ENCODE measurements around the gene GARIN5A. TPM values are rescaled to one million over a fixed set of nuclear protein-coding genes. Genes with fewer than 3 reads are reported as not detected.

The GARIN5A gene
- total RNA-seq, 1 donor from 2014 or later, result 1.9 TPM

DNA sequence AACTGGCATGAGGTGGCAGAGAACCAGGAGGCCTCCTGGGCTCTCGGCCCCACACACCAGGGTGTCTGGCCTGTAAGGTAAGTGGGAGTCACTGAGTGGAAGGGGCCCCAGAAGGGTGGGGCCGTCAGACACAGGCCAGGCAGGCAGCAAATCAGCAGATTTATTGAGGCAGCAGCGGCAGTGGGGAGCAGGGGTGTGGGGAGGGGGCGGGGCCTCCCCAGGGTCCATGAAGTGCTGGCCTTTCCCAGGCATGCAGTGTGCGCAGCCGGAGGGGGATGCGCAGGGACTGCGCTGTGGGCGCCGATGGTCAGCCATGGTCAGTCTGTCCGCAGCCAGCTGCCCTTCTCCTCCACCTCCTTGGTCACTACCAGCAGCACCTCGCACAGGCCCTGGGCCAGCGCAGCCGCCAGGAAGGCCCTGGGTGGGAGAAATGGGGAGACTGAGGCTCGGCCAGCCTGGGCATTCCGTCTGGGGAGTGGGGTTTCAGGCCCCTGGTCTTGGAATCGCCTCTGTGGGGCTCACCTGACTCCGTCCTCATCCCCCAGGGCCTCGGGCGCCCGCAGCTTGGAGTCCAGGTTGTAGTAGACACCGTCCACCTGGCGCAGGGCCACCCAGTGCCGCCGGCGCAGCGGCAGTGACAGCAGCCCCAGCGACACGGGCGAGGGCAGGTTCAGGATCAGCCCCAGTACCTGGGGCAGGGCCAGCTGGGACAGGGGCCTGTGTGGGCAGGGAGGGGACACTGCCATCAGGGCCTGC is 29.4 kb upstream of the GARIN5A start:
- Mint-ChIP-seq H3K4me1 (ENCODE audit: unreplicated experiment) (peaks cover 11% of the 10 kb centered on the region), H3K27me3 (peaks cover 7% of the 10 kb centered on the region)

DNA sequence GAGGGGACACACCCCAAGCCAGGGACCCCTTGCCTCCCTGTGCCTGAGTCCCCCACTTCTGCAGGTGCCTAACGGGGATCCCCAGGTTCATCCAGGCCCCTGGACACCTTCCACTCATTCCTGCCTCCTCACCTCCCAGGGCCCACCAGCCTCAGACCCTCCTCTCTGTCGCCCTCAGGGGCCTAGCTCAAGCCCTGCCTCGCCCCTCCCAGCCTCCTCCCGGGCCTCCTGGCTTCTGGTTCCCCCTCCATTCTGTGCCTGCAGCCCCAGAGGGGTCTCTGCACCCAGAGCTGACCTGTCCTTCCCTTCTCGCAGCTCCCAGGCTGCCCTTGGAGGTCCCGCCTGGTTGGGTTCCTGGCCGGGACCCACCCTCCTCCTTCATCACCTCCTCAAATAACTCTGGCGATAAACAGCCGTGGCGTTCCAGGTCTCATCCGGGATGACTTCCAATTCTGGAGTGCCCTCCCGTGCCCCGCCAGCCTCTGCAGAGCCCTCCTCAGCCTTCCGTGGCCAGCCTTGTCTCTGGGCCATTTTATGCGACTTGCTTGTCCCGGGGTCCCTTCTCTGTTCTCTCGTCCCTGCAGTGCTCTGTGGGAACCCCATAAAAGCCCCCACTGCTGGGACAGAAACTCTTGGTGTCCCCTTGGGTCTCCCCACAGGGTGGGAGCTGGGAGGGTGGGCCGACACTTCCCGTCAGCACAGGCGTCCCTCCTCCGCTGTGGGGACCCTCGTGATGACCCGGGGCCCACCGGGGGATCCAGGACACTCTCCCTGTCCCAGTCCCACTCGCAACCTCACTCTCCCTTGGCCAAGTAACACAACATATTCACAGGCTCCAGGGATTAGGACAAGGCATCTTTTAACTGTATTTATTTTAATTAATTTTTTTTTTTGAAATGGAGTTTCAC is 25.2 kb upstream of the GARIN5A start:
- H3K27me3 Mint-ChIP-seq, result peaks cover 10% of the 10 kb centered on the region
- H3K4me3 Mint-ChIP-seq, result no peak overlapping the region
- no peaks in the 10 kb centered on the region for H3K9me3 Mint-ChIP-seq
- no peak for DNase-seq (ENCODE audit: extremely low spot score, unreplicated experiment)
- no peaks in the 10 kb centered on the region for H3K4me1 Mint-ChIP-seq (ENCODE audit: unreplicated experiment)
- no peaks in the 10 kb centered on the region for H3K36me3 Mint-ChIP-seq
- TF ChIP-seq, protein P1, sequence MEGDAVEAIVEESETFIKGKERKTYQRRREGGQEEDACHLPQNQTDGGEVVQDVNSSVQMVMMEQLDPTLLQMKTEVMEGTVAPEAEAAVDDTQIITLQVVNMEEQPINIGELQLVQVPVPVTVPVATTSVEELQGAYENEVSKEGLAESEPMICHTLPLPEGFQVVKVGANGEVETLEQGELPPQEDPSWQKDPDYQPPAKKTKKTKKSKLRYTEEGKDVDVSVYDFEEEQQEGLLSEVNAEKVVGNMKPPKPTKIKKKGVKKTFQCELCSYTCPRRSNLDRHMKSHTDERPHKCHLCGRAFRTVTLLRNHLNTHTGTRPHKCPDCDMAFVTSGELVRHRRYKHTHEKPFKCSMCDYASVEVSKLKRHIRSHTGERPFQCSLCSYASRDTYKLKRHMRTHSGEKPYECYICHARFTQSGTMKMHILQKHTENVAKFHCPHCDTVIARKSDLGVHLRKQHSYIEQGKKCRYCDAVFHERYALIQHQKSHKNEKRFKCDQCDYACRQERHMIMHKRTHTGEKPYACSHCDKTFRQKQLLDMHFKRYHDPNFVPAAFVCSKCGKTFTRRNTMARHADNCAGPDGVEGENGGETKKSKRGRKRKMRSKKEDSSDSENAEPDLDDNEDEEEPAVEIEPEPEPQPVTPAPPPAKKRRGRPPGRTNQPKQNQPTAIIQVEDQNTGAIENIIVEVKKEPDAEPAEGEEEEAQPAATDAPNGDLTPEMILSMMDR (conservative IDR thresholded peaks at IDR 0.05), result no peak
- no peak overlapping the region for H3K27ac Mint-ChIP-seq

More for the DNA sequence above, 29.4 kb upstream of the GARIN5A start:
- Mint-ChIP-seq H3K36me3 (no peaks in the 10 kb centered on the region), H3K4me3 (no peak overlapping the region), H3K27ac (no peak overlapping the region), H3K9me3 (no peaks in the 10 kb centered on the region)
- DNase-seq (ENCODE audit: extremely low spot score, unreplicated experiment), result no peak
- TF ChIP-seq, protein P1 (conservative IDR thresholded peaks at IDR 0.05), result no peak

DNA sequence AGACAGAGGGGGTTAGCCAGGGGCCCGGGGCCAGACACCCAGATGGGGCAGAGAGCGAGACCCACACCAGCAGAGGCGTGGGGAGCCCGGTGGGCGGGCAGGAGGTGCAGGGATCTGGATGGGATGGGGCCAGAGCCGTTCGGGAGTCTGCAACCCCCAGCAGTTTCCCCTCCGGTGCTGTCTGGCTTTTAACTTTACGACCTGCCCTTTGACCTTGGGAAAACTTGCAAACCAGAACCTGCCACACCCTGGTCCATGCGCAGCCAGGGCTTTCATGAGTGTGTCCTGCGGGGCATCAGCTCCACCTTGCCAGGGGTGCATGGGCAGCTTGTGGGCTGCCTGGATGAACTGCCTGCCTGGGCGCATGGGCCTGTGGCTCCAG is 24.5 kb upstream of the GARIN5A start:
- DNase-seq (ENCODE audit: extremely low spot score, unreplicated experiment), result no peak
- Mint-ChIP-seq H3K27me3 (peaks cover 12% of the 10 kb centered on the region), H3K27ac (no peak overlapping the region), H3K4me1 (ENCODE audit: unreplicated experiment) (no peaks in the 10 kb centered on the region), H3K4me3 (no peak overlapping the region), H3K36me3 (no peaks in the 10 kb centered on the region), H3K9me3 (no peaks in the 10 kb centered on the region)
- TF ChIP-seq, protein P1 (conservative IDR thresholded peaks at IDR 0.05), result no peak

DNA sequence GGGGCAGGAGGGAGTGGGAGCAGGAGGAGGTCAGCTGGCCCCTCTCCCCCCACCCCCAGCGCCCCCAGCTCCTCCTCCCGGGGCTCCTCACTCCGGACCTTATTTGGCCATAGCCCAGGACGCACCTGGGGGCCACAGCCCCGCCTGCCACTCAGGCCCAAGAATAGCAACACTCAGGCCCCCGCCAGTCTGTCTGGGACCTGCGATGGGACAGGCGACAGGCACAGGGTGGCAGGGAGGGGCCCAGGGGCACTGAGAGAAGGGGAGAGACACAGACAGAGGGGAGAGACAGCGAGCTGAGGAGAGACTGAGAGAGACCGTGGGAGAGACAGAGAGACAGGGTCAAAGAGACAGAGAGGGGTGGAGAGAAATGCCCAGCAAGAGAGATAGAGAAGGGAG is 24.1 kb upstream of the GARIN5A start:
- no peaks in the 10 kb centered on the region for H3K4me1 Mint-ChIP-seq (ENCODE audit: unreplicated experiment)
- H3K9me3 Mint-ChIP-seq, result no peaks in the 10 kb centered on the region
- no peak for DNase-seq (ENCODE audit: extremely low spot score, unreplicated experiment)
- no peak overlapping the region for H3K27ac Mint-ChIP-seq
- TF ChIP-seq, protein P1 (conservative IDR thresholded peaks at IDR 0.05), result no peak
- peaks cover 15% of the 10 kb centered on the region for H3K27me3 Mint-ChIP-seq
- H3K36me3 Mint-ChIP-seq, result no peaks in the 10 kb centered on the region
- no peak overlapping the region for H3K4me3 Mint-ChIP-seq

DNA sequence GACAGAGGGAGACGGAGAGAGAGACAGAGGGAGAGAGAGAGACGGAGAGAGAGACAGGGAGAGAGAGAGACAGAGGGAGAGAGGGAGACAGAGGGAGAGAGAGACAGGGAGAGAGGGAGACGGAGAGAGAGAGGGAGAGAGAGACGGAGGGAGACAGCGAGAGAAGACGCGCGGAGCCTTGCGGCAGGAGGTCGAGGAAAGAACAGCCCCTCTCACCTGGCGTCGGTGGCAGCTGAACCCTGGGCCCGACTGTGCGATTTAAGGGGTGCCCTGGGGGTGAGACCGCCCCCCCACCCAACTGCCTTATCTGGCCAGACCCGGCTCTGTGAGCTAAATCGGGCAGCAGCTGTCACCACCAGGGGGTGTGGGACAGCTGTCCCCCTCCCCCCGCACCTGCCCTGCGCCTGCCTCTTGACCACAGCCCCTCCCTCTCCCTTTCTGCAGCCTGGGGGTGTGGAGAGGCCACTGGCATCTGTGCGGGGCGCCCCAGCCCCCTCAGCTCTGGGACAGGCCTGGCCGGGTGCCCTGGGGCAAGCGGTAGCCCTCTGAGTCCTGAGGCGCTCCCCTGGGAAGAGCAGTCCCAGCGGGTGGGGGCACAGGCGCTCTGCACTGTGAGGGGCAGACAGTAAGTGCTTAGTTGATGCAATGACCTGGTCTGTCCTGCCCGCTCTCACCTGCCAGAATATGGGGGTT is 23.6 kb upstream of the GARIN5A start:
- H3K4me1 Mint-ChIP-seq (ENCODE audit: unreplicated experiment), result no peaks in the 10 kb centered on the region
- H3K27me3 Mint-ChIP-seq, result peaks cover 19% of the 10 kb centered on the region
- H3K4me3 Mint-ChIP-seq, result no peak overlapping the region
- no peak for DNase-seq (ENCODE audit: extremely low spot score, unreplicated experiment)
- H3K9me3 Mint-ChIP-seq, result no peaks in the 10 kb centered on the region
- no peak overlapping the region for H3K27ac Mint-ChIP-seq
- peaks cover 1% of the 10 kb centered on the region for H3K36me3 Mint-ChIP-seq
- TF ChIP-seq, protein P1 (conservative IDR thresholded peaks at IDR 0.05), result peak; percentile 39

Measured in type B pancreatic cell (in vitro differentiated cells).